Parathyroid adenoma (tissue), 2 donors: ENCODE data around the gene HOXB6.

Experiments used
- H2AFZ ChIP-seq: fragments of 300-600 bp; sonication (generic); one replicate; pipeline ENCODE4 v1.7.0; 2017; ENCODE audit warnings: antibody characterized with exemption, mild to moderate bottlenecking
- H3K27ac ChIP-seq: fragments of 300-600 bp; sonication (generic); one replicate; pipeline ENCODE4 v1.7.0; 2017
- H3K27me3 ChIP-seq: fragments of 300-600 bp; sonication (generic); one replicate; pipeline ENCODE4 v1.7.0; 2017; ENCODE audit warnings: low read length; ENCODE audit not compliant: control insufficient read depth, insufficient read depth
- H3K36me3 ChIP-seq: fragments of 300-600 bp; sonication (generic); one replicate; pipeline ENCODE4 v1.7.0; 2017; ENCODE audit warnings: low read length; ENCODE audit not compliant: control insufficient read depth, insufficient read depth
- H3K4me1 ChIP-seq: fragments of 300-600 bp; sonication (generic); one replicate; pipeline ENCODE4 v1.7.0; 2017; ENCODE audit warnings: control low read depth
- H3K4me2 ChIP-seq: fragments of 300-600 bp; sonication (generic); one replicate; pipeline ENCODE4 v1.7.0; 2017; ENCODE audit warnings: low read length
- H3K4me3 ChIP-seq: fragments of 300-600 bp; sonication (generic); one replicate; pipeline ENCODE4 v1.7.0; 2017; ENCODE audit warnings: low read depth, low read length
- H3K79me2 ChIP-seq: fragments of 300-600 bp; sonication (generic); one replicate; pipeline ENCODE4 v1.7.0; 2017; ENCODE audit warnings: control low read depth
- H3K9ac ChIP-seq: fragments of 300-600 bp; sonication (generic); one replicate; pipeline ENCODE4 v1.7.0; 2017; ENCODE audit warnings: mild to moderate bottlenecking
- H3K9me3 ChIP-seq: fragments of 300-600 bp; sonication (generic); one replicate; pipeline ENCODE4 v1.7.0; 2017; ENCODE audit warnings: low read length; ENCODE audit not compliant: control insufficient read depth
- CTCF ChIP-seq: fragments of 300-600 bp; sonication (generic); IDR thresholded peaks from one replicate; pipeline ENCODE4 v1.7.0; 2017; ENCODE audit warnings: antibody characterized with exemption, mild to moderate bottlenecking
- donor health status: primary hyperparathyroidism.

HOXB6 gene

GRCh38 chr17:48577330-48577945 is 27.3 kb downstream of the HOXB6 start:
- Histone ChIP-seq H3K27ac (no peak overlapping the region), H3K9ac (no peak overlapping the region), H3K4me1 (no peaks in the 10 kb centered on the region), H3K4me3 (peak overlapping the region; percentile 59), H3K79me2 (no peaks in the 10 kb centered on the region), H3K36me3 (no peaks in the 10 kb centered on the region), H2AFZ (no peak overlapping the region), H3K4me2 (peak overlapping the region; percentile 82), H3K27me3 (no peaks in the 10 kb centered on the region), H3K9me3 (no peaks in the 10 kb centered on the region)
- TF ChIP-seq CTCF = no peak

DNA sequence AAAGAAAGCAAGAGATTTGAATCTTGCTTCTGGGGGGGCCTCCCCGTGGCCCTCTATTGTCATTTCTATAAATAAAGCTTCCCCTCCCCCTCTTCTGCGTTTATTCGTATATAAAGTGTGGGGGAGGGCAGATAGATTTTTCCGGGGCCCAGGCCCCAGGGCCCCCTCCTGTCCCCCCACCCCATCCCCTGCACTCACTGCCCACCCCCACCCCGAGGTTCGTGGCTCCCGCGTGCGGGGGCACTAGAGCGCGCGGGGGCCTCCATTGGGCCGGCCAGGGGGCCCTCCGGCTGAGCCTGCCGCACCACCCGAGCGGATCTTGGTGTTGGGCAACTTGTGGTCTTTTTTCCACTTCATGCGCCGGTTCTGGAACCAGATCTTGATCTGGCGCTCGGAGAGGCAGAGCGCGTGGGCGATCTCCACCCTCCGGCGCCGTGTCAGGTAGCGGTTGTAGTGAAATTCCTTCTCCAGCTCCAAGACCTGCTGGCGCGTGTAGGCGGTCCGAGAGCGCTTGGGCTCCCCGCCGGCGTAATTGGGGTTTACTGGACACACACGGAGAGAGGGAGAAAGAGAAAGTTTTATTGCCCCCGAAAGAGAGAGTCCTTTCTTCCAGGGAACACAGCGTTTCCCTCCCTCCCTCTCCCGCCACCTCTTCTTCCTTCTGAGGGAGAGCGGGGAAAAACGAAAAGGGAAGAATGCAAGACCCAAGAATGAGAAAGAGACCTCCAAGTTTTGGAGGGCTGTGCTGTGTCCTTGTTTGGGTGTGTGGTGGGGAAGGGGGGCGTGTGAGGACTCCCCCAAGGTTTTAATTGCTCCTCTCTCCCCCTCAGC is 28.1 kb downstream of the HOXB6 start:
- Histone ChIP-seq H3K4me2 (peak overlapping the region; percentile 82), H3K27me3 (no peaks in the 10 kb centered on the region), H3K4me1 (no peaks in the 10 kb centered on the region), H3K79me2 (no peaks in the 10 kb centered on the region), H3K36me3 (no peaks in the 10 kb centered on the region), H3K27ac (no peak overlapping the region), H3K4me3 (peak overlapping the region; percentile 59), H3K9me3 (no peaks in the 10 kb centered on the region), H2AFZ (no peak overlapping the region), H3K9ac (no peak overlapping the region)
- no peak for TF ChIP-seq CTCF

DNA sequence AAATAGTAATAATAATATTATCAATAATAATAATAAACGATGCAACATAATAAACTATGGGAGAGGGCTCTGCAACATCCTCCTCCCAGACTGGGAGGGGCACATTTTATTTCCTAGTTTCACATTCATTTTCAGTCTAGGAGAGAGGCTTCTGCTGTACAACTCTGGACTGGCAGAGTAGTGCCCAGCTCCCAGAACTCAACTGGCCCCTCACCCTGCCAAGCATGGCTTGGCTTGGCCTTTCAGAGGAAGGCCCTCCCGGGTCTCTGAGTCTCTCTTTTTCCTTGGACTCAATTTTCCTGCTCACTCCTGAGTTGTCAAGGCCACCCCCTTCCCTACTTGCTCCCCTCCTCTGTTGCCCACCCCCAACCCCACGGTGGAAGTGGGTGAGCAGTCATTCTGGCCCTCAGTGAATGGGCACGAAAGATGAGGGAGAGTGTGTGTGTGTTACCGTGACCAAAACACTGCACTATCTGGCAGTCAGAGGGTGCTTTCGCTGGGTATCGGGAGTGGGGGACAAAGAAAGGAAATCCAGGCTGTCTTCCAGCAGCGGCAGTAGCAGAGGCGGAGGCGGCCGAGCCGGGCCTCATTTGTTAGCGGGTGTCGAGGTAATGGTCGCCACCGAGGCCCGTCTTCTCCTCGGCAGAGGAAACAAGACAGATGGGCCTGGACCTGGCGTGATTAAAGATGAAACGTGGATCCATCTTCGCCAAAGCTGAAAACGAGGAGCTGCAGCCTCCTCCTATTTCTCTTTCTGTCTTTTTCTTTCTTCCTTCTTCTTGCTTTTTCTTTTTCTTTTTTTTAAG is 28.9 kb downstream of the HOXB6 start:
- Histone ChIP-seq H3K36me3 (no peaks in the 10 kb centered on the region), H3K79me2 (no peaks in the 10 kb centered on the region), H3K4me2 (peak overlapping the region; percentile 1), H2AFZ (no peak overlapping the region), H3K9ac (no peak overlapping the region), H3K9me3 (no peaks in the 10 kb centered on the region), H3K4me3 (no peak overlapping the region), H3K4me1 (no peaks in the 10 kb centered on the region), H3K27me3 (no peaks in the 10 kb centered on the region), H3K27ac (peak overlapping the region; percentile 1)
- no peak for TF ChIP-seq CTCF

DNA sequence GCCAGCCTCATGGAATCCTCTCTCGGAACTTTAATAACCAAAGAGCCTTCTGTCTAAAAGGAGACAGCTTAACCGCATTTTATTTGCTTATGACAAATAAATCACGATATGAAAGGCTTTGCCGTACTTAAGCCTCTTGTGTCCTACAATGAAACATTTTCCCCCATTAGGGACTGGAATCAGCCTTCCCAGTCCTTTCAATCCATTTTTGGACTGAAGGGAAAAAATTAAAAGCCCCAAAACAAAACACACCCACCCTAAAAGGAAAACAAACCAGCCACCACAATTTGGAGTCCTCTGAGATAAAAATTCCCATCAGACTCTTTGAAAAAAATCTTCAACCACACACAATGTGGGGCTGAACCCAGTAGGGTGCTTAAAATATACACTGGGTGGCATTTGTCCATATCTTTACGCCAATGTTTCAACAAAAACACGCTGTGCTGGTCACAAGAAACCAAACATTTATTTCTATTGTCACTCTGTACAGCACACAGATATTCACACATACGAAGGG is 29.7 kb downstream of the HOXB6 start:
- Histone ChIP-seq H3K79me2 (no peaks in the 10 kb centered on the region), H3K4me2 (no peak overlapping the region), H3K36me3 (no peaks in the 10 kb centered on the region), H3K27me3 (no peaks in the 10 kb centered on the region), H3K9me3 (no peaks in the 10 kb centered on the region), H3K4me3 (no peak overlapping the region), H2AFZ (no peak overlapping the region), H3K9ac (no peak overlapping the region), H3K27ac (no peak overlapping the region), H3K4me1 (no peaks in the 10 kb centered on the region)
- no peak for TF ChIP-seq CTCF
